ENCODE measurements around the gene PAX5.
A peak's percentile ranks its signal among the peaks of the same experiment; 100 is the strongest.
"Not testable (repeated sequence)": the region's sequence is repeated elsewhere in the genome, so short reads cannot be mapped to it uniquely, and the experiment has no call there.

The PAX5 gene

DNA sequence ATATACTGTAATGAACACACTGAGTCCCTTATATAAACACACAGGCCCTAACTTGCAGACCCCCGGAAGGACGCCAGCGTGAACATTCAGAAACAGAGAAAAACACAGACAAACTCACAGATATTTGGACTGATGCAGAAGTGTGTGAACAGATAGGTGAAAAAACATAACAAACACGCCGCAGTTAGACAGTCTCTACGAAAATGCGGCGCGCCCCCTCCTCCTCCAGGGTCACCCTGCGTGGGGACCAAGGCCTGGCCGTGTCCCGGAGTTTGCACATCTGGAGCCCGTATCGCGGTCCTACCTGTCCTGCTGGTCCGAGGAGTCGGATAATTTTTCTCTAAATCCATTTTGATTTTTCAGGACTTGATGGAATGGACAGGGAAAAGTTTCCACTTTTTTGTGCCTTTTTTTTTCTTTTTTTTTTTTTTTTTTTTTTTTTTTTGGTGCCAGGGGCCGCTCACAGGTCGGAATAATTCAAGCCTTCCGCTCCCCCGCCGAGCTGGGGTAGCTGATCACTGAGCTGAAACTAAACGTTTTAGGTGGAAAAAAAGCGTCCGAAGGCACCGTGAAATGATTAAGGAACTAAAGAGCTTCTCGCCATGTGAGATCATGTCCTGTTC is at the start of gene PAX5:
Gene PAX5 (minus strand): TSS at position 587 of the 623 bp plus-strand sequence. CDS start 237 bp downstream, at position 350.
- DNase-seq (ENCODE audit: low read depth in 2 of 2): no peak

DNA sequence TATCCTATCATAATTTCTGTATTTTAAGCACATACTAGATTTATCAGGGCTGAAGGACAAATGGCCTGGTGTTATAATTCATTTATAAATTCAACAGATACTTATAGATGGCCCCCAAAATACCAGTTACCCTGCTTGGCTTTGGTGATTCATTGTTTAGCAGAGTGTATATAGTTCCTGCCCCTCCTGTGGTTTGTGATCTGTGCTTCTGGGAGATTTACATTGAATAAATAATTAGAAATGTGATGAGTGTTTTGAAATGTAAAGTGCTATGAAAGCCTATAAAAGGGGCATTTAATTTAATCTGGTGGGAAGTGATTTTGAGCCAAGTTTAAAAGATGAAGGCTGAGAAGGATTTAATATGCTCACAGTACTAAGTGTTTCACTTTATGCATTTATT is 49.6 kb upstream of the PAX5 start:
- DNase-seq (ENCODE audit: low read depth in 2 of 2): no peak

DNA sequence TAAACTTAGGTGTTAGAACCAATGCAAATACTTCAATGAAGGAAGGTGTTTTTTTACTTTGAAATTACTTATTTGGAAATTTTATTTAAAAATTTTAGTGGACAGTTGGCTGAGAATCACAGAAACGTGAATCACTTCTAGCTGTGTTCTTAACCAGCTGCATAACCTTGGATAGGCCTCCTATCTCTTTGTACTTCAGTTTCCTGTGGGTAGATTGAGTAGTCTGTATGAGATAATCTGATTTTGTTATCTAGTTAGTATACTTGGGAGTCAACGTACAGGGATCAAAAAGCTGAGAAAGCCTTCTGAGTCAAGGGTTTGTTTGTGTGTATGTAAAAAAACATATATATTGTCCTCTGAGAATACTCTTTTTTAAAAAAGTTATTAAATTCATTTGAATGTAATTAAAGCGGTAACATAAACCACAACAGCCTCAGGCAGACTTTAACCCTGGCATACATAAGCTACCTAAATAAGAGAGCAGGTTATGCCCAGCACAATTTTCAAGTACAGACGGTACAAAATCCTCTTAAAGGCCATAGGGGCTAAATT is 48.2 kb upstream of the PAX5 start:
- DNase-seq (ENCODE audit: low read depth in 2 of 2): no peak

DNA sequence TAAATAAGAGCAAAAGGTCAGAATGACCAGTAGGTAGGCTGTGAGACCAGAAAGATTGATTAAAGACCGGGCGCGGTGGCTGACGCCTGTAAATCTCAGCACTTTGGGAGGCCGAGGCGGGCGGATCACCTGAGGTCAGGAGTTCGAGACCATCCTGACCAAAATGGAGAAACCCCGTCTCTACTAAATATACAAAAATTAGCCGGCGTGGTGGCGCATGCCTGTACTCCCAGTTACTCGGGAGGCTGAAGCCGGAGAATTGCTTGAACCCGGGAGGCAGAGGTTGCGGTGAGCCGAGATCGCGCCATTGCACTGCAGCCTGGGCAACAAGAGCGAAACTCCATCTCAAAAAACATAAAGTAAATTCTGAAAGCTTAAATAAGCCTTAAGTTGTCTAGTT is 47.4 kb upstream of the PAX5 start:
- DNase-seq (ENCODE audit: low read depth in 2 of 2): not testable (repeated sequence)

DNA sequence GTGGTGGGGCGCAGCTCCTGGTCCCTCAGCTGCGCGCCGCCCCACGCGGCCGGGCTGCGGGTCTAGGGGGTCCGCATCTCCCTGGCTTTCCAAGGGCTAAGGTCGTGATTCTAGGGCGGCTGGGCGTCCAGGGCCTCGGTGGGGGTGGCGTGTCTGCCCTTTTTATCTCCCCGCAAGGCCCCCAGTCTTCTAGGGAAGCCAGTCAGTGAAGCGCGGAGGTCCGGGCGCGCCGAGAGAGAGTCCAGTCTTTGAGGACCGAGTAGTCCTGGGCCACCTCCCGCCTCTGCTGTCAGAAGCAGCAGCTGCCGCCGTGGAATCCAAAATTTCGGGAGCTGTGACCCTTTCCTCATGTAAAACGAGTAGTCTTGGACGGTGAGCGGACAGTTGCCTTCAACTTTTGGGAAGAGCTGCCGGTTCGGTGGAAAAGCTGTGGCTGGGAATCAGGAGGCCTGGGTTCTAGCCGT is 46.1 kb upstream of the PAX5 start:
- peak in 1 of 2 donors; percentile 1 for DNase-seq (ENCODE audit: low read depth in 2 of 2)

DNA sequence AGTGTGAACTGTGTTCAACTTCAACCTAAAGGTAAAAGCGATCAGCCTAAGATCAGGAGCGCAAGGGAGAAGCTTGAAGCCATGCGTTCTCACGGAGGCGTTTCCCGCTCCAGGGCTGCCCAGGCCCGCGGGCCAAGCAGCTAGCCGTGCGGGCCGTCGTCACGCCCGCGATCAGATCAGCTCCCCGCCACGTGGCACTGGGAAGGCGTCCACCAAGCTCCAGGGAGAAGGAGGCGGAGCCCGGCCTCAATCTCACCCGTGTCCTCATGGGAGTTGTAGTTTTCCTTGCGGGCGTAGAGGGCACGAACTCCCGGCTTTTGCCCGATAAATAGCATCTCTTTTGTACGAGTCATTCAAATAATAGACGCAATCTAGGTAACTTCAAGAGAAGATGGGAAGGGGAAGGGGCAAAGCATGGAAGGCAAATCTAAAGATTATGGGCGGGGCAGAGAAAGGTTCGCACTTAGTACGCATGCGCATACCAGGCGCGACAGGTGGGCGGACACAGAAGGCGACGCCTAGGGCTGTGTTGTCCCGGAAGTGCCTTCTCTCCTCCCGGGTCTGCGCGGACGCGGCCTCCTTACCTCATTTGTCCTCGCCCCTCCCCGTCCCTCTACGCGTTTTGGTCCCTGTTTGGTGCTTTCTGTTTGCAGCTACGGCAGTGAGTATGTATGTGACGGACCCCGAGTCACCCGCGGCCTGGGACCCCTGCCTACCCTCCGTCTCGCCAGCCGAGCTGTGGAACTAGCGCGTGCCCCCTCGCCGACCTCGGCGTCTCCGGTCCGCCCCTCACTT is 45.5 kb upstream of the PAX5 start:
- peak; percentile 86 to 94 for DNase-seq (ENCODE audit: low read depth in 2 of 2)

DNA sequence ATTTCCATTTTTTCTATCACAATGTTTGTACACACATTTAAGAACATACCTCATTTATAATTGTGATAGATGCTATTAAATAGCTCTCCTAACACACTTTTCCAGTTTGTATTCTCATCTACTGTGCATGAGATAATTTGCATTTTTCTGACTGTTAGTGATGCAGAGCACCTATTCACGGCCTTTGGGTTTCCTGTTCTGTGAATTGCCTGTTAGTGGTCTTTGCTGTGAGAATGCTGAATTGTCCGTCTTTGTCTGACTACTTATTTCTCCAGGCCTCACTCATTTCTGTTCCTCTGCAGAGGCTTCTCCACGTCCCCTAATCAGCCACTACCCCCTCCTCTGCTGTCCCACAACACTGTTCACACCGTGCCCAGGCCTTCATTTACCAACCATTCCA is 40.7 kb upstream of the PAX5 start:
- DNase-seq (ENCODE audit: low read depth in 2 of 2): not testable (repeated sequence)

DNA sequence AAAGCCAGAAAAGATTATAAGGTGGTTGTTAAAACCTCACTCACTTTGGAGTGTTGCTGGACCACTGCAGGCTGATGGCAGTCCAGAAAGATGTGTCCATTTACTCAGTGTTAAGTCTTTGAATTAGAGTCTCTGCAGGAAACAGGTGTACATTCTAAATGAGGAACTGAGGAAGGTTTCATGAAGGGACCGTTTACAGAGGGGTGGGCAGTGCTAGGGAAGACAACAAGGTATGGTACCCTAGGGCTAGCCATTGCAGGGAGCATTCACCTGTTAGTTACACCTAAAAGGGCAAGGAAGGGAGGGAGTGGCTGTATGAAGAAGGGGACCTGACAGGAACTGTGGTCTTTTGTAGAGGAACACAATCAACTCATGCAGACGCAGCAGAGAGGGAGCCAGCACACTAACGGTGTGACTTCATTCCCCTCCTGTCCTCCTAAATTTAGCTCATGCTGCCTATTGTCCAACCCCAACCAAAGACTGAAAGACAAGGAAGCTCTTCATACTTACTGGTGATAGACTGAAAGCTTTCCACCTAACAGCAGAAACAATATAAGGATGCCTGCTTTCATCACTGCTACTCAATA is 32.2 kb upstream of the PAX5 start:
- no peak for DNase-seq (ENCODE audit: low read depth in 2 of 2)

DNA sequence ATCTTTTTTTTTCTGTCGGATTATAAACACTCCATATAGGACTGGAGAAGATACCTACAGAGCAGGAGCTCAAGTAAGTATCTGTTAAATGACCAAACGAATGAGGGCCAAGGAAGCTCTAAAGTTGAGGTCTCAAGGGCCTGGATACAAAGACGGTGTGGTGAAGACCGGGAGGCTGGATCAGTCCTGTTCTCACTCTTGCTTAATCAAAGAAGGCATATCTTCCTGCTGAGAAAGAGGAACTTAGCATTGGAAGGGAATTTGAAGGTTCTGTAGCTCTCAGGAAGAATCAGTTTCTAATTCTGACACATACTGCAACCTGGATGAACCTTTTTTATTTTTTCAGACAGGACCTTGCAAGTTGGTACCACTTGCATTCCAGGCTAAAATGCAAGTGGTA is 28.3 kb upstream of the PAX5 start:
- DNase-seq (ENCODE audit: low read depth in 2 of 2): no peak

DNA sequence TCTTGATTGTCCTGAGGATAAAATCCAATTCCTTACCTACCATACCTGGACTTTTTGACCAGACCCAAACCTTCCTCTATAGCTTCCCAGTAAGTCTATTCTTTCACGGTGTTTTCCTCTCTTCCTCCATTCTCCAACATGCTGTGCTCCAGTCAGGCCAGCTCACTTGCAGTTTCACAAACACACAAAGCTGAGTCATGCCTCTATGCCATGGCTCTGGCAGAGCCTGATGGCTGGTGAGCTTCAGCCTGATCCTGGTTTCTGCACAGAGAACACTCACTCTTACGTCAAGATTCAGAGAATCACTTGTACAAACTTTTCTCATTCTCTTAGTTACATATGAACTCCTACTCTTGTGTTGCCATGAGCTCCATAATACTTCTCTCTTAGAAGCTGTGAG is 27.7 kb upstream of the PAX5 start:
- no peak for DNase-seq (ENCODE audit: low read depth in 2 of 2)

DNA sequence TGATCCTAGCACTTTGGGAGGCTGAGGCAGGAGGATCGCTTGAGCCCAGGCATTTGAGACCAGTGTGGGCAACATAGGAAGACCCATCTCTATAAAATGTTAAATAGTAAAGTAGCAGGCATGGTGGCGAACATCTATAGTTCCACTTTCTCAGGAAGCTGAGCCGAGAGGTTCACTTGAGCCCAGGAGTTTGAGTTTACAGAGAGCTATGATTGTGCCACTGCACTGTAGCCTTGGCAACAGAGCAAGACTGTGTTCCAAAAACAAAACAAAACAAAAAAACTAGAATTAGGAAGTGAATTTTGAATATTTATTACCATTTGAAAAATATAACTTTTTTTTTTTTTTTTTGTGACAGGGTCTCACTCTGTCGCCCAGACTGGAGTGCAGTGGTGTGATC is 26.8 kb upstream of the PAX5 start:
- DNase-seq (ENCODE audit: low read depth in 2 of 2): no peak

DNA sequence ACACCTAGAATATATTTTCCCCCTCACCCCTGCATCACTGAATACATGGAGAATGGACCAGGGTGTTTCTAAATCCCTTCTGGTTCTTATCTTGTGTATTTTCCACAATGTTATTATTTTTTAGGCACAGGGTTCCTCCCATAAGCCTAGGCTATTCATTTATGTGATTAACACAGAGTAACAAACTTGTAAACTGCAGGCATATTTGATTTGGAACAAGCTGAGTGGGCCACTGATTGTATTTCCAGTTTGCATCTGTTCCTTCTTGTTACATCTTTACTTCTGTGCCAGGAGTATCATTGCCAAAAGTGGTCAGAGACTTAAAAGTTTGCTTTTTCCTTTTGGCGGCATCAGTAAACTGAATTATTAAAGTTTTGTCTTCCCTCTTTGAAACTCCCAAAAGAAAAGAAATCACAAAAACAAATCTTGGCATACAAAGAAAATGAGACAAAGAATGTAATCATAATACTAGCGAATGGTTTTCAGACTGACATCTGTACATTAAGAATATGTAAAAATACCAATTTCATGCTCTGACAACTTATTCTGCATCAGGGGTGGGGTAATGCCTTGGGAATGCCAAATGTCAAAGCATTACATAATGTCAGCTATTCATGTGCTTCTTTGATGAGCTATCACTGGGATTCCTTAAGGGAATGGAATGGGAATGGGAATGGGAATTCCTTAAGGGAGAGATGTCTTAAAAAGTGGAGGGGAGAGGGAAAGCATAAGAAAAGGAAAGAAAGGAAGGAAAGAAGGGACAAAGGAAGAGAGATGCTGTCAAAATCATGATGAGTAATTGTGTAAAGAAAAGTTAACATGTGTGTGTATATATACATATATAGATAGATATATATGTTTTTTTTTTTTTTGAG is 22.2 kb upstream of the PAX5 start:
- no peak for DNase-seq (ENCODE audit: low read depth in 2 of 2)

DNA sequence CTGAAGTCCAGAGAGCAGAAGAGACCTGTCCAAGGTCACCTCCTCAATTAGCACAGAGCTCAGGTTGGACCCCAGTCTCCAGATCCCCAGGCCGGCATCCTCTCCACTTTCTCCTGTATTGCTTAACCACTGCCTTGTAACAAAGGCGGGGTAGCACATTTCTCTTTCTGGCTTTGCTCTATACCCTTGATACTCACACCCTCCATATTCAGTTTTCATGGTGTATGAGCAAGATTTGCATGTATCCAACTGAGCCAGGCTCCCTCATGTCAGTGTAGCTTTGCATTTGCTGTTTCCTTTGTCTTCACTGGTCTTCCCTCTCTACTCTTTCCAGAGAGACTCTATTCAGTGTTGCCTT is 20.3 kb upstream of the PAX5 start:
- DNase-seq (ENCODE audit: low read depth in 2 of 2): not testable (repeated sequence)

DNA sequence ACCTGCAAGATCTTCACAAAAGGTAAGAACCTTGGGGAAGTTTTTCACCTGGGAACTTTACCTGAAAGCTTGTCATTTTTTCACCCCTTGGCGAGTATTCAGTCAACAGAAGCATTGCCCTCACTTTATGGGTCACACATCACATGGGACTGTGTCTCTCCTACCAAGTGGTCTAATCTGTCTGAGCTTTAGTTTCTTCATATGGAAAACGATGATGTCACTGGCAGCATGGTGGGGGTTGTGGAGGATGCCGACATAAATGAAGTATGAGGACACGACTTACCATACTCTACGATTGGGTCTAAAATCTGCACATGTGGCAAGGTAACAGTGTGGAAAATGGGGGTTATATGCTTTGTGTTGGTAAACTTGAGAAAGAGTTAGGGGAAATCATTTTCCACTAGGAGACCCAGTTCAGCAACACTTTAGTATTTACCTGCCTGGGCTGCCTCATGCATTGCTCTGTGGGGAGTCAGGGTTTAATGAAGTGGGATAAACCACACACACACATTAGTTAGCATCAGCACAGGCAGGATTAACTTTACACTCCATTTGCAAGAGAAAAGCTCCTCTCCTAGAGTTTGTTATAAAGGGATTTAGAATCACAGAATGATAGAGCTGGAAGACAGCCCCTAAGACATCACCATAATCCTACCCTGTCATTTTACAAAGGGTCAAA is 19.8 kb upstream of the PAX5 start:
- DNase-seq (ENCODE audit: low read depth in 2 of 2): no peak

DNA sequence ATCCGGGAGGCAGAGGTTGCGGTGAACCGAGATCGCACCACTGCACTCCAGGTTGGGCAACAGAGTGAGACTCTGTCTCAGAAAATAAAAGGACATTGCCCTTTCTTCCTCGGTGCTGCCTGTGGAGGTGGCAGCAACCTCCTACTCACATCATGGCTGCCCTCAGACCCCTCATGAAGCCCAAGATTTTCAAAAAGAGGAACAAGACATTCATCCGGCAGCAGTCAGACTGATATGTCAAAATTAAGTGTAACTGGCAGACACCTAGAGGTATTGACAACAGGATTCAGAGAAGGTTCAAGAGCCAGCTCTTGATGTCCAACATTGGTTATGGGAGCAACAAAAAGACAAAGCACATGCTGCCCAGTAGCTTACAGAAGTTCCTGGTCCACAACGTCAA is 12.6 kb upstream of the PAX5 start:
- no peak for DNase-seq (ENCODE audit: low read depth in 2 of 2)

DNA sequence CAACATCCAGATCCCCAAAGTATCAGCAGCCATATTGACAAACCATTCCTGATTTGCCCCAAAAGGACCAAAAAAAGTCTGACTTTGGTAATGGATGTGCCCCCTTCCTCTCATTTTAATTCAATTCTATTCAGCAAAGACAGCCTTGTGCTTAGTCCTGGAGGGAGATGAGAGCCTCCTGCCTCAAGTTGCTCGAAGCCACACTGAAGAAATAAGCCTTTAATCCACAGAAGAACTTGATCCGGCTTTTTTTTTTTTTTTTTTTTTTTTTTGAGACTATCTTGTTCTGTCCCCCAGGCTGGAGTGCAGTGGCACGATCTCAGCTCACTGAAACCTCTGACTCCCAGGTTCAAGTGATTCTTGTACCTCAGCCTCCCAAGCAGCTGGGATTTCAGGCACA is 8.4 kb upstream of the PAX5 start:
- DNase-seq (ENCODE audit: low read depth in 2 of 2): no peak

DNA sequence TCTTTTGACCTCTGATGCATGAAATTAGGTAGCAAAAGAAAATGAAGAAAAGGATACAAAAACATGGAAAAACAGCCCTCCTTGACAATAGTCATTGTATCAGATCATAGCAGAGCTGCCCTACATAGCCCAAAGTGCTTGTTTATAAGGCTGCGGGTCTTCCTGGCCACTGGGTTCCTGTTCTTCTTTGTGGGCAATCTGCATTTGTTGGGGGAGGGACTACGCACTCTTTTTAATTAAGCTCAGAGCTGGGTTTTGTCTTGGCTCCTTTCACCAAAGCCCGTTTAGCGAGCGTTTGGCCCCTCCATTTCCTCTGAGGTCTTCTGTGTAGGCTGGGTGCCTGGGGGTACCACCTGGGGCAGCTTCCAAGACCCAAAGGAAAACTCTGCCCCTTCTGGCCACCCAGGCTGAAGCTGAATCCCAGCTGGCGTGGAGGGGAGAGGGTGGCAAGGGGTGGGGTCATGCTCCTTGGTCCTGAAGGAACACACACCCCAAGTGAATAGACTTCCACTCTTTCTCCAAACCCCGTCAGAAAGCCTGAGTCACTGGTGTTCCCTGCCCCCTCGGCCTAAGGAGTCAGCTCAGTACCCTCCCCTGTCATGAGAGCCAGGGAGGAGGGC is 6.5 kb upstream of the PAX5 start:
- no peak for DNase-seq (ENCODE audit: low read depth in 2 of 2)

DNA sequence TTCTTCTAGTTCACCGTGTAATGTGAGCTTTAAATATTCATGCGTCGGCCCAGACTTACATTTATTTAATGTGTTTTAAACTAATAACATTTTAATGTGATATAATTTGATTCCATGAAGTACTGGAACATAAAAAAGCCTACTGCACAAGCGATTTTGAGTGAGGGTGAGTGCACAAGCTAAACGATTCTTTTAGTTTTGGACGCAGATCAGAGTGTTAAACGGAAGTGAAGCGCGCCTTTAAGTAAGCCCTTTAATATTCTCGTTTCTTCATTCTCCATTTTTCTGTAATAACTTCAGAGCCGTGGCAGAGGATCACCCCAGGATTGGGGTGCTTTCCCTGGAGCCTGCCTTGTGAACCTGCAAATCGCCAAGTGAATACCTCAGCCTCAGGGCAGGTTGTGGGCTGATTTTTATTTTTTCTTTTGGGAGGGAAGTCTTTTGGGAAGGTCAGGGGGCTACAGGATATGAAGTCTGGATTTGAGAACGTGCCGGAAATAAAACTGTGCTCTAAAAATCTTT is 4.9 kb upstream of the PAX5 start:
- DNase-seq (ENCODE audit: low read depth in 2 of 2): no peak

DNA sequence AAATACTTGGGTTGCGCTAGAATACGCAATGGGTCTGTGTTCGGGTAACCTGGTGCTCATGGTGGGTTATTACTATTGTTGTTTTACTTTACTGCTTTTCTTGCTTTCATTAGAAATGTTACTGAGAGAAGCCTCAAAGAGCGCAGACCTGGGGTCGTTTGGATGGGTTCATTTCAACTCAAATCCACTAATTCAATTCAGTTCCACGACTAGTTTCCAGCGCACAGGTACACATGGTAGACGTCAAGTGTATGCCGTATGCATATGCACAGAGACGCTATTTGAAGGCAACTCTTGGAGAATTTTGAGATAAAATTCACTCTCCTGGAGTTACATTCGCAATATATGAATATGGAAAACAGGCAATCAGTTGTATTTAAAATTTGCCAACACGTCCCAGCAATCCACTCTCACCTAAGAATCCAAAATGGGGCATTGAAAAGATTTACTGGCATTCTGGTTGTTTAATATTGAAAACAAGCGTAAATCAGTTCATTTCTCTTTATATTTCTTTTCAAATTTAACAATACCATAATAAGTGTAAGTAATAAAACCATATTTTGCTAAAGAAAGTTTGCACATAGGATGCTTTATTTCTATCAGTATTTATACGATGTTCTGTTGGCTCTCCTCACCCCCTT is 4.4 kb upstream of the PAX5 start:
- no peak for DNase-seq (ENCODE audit: low read depth in 2 of 2)
